K562 (cell line): ENCODE measurements around the gene NPTXR. TPM values are rescaled to one million over a fixed set of nuclear protein-coding genes. Genes with fewer than 3 reads are reported as not detected.
A peak's percentile ranks its signal among the peaks of the same experiment; 100 is the strongest.

ENCODE experiments used
- ATAC-seq: fragments of 200-7000 bp; cut with Tn5 transposase; 3 replicates; pipeline ENCODE4 v1.9.1; 2020; ENCODE audit warnings: moderate library complexity
- BruUV-seq: library from RNA; stranded (reverse); fragments of 400-500 nt; replicated peaks from 2 replicates; lab custom pipeline; 2021; lab: Mats Ljungman, UMichigan
- CTCF ChIA-PET: fragments of 300-600 bp; formaldehyde crosslinking; extraction: SDS; loops from one replicate; lab custom pipeline; 2021; ENCODE audit warnings: low intra/inter-chr PET ratio; lab: Yijun Ruan, JAX
- POLR2A ChIA-PET: fragments of 300-600, 350-650 bp; sonication (Branson Sonifier 250); formaldehyde crosslinking; extraction: SDS; loops from one replicate; lab custom pipeline; 2021; ENCODE audit warnings: antibody characterized with exemption, inconsistent platforms; lab: Yijun Ruan, JAX
- DNase-seq, 4 experiments: peaks; one replicate each; pipeline versions ENCODE4 v3.0.0 to v3.0.0-alpha.2; 2011 to 2018; ENCODE audit warnings: low spot score in 3 of 4, mixed read lengths in 3 of 4; ENCODE audit errors: extremely low read depth in 1 of 4
- FAIRE-seq: peaks from 2 replicates; lab custom pipeline; 2011; peaks lifted over from hg19 to GRCh38; lab: Jason Lieb, UNC
- H2AFZ ChIP-seq: 2 replicates; pipeline ENCODE4 v1.6.0; 2011; ENCODE audit warnings: low read depth, low read length, control low read depth, inconsistent platforms
- H3K27ac ChIP-seq: fragments of 200-600 bp; 3 replicates; pipeline ENCODE4 v1.8.0; 2011; ENCODE audit warnings: low read depth, mild to moderate bottlenecking, control low read depth, inconsistent platforms, low read length, moderate library complexity, mixed read lengths; ENCODE audit errors: extremely low read depth
- H3K27me3 ChIP-seq, 2 experiments: fragments of 300-600 bp in 1 of 2; 2 replicates in 1 of 2; 3 replicates in 1 of 2; pipeline versions ENCODE4 v1.6.0 to v1.8.0; 2011; ENCODE audit warnings: inconsistent platforms in 2 of 2, low read length in 2 of 2, mild to moderate bottlenecking in 1 of 2, mixed read lengths in 1 of 2, moderate library complexity in 1 of 2; ENCODE audit not compliant: control insufficient read depth in 2 of 2, insufficient read depth in 2 of 2
- H3K36me3 ChIP-seq: fragments of 300-600 bp; 3 replicates; pipeline ENCODE4 v1.8.0; 2011; ENCODE audit warnings: mild to moderate bottlenecking, low read length, inconsistent platforms; ENCODE audit not compliant: control insufficient read depth, insufficient read depth
- H3K4me1 ChIP-seq, 2 experiments: fragments of 200-600 bp in 1 of 2; replicated peaks in 1 of 2; 2 replicates in 1 of 2; 3 replicates in 1 of 2; pipeline versions ENCODE4 v1.5.1 to v1.8.0; 2011; ENCODE audit warnings: inconsistent platforms in 2 of 2, low read length in 2 of 2, mild to moderate bottlenecking in 1 of 2, mixed read lengths in 1 of 2, moderate library complexity in 1 of 2; ENCODE audit not compliant: control insufficient read depth in 2 of 2, insufficient read depth in 2 of 2
- H3K4me2 ChIP-seq: 2 replicates; pipeline ENCODE4 v1.6.1; 2011; ENCODE audit warnings: low read length, control low read depth, inconsistent platforms, mixed read lengths; ENCODE audit not compliant: insufficient read depth
- H3K4me3 ChIP-seq: fragments of 200-600 bp; sonication (generic), shearing (Covaris generic); 2 replicates; pipeline ENCODE4 v1.5.1; 2016; ENCODE audit warnings: control low read depth, inconsistent platforms
- H3K79me2 ChIP-seq: fragments of 200-600 bp; 3 replicates; pipeline ENCODE4 v1.8.0; 2011; ENCODE audit warnings: low read length, inconsistent platforms; ENCODE audit not compliant: control insufficient read depth, insufficient read depth
- H3K9ac ChIP-seq, 2 experiments: 2 replicates each; pipeline versions ENCODE4 v1.6.0 to v1.6.1; 2011; ENCODE audit warnings: low read depth in 2 of 2, low read length in 2 of 2, control low read depth in 1 of 2, inconsistent platforms in 1 of 2, mild to moderate bottlenecking in 1 of 2, mixed read lengths in 1 of 2; ENCODE audit not compliant: insufficient read depth in 1 of 2
- H3K9me1 ChIP-seq: one replicate; pipeline ENCODE4 v1.6.0; 2011; ENCODE audit warnings: inconsistent platforms, mild to moderate bottlenecking, low read length, moderate library complexity; ENCODE audit not compliant: control insufficient read depth, insufficient read depth
- H3K9me3 ChIP-seq: replicated peaks from 2 replicates; pipeline ENCODE4 v1.5.1; 2011; ENCODE audit warnings: low read depth, low read length, inconsistent platforms; ENCODE audit not compliant: control insufficient read depth, insufficient read depth
- H4K20me1 ChIP-seq: replicated peaks from 2 replicates; pipeline ENCODE4 v1.6.1; 2011; ENCODE audit warnings: low read length, inconsistent platforms, mixed read lengths; ENCODE audit not compliant: control insufficient read depth, insufficient read depth
- ADNP ChIP-seq: fragments of 200-800 bp; sonication (Bioruptor generic); IDR thresholded peaks from 2 replicates; pipeline ENCODE4 v1.6.1; 2016; ENCODE audit warnings: missing genetic modification characterization, missing compliant biosample characterization
- CBX3 ChIP-seq, 2 experiments: IDR thresholded peaks; 1 replicate in 1 of 2; 2 replicates in 1 of 2; pipeline ENCODE4 v1.6.1; 2012; ENCODE audit warnings: inconsistent platforms in 2 of 2, low read length in 2 of 2, borderline replicate concordance in 1 of 2, control low read depth in 1 of 2
- DACH1 ChIP-seq: fragments of 450-650 bp; IDR thresholded peaks from 2 replicates; pipeline ENCODE4 v1.6.1; 2018; ENCODE audit not compliant: partially characterized antibody
- DNMT1 ChIP-seq: fragments of 450-650 bp; IDR thresholded peaks from 2 replicates; pipeline ENCODE4 v1.6.1; 2016; ENCODE audit warnings: antibody characterized with exemption, mild to moderate bottlenecking
- HDAC1 ChIP-seq, 2 experiments: fragments of 450-650 bp; IDR thresholded peaks; 2 replicates each; pipeline ENCODE4 v1.6.1; 2016 to 2017; ENCODE audit warnings: inconsistent platforms in 1 of 2, mild to moderate bottlenecking in 1 of 2, moderate library complexity in 1 of 2
- HNRNPH1 ChIP-seq: fragments of 200-400 bp; formaldehyde crosslinking; optimal IDR thresholded peaks from 2 replicates; pipeline ENCODE3; 2017; ENCODE audit warnings: low read depth, mild to moderate bottlenecking, low read length, moderate library complexity
- L3MBTL2 ChIP-seq: fragments of 450-650 bp; IDR thresholded peaks from 2 replicates; pipeline ENCODE4 v1.6.1; 2016; ENCODE audit warnings: mild to moderate bottlenecking, moderate library complexity
- MXD1 ChIP-seq: fragments of 250-450 bp; sonication (Bioruptor Pico); IDR thresholded peaks from 2 replicates; pipeline ENCODE4 v1.8.0; 2021; ENCODE audit warnings: borderline replicate concordance, mild to moderate bottlenecking, moderate library complexity; ENCODE audit not compliant: poor library complexity, severe bottlenecking
- PATZ1 ChIP-seq: fragments of 250-450 bp; sonication (Bioruptor Pico); IDR thresholded peaks from 2 replicates; pipeline ENCODE4 v1.5.0; 2020; ENCODE audit warnings: mild to moderate bottlenecking, borderline replicate concordance
- POLR3G ChIP-seq: IDR thresholded peaks from 2 replicates; pipeline ENCODE4 v1.6.1; 2011; ENCODE audit not compliant: insufficient read length, insufficient replicate concordance; ENCODE audit errors: extremely low read depth
- SMAD1 ChIP-seq: fragments of 150-350 bp; IDR thresholded peaks from 2 replicates; pipeline ENCODE4 v1.6.1; 2014; ENCODE audit warnings: low read length, low read depth; ENCODE audit not compliant: partially characterized antibody
- ZBTB34 ChIP-seq: fragments of 250-450 bp; sonication (Bioruptor Pico); IDR thresholded peaks from 2 replicates; pipeline ENCODE4 v1.8.0; 2021; ENCODE audit warnings: mild to moderate bottlenecking, moderate library complexity
- ZFP30 ChIP-seq: fragments of 250-450 bp; sonication (Bioruptor Pico); IDR thresholded peaks from 2 replicates; pipeline ENCODE4 v1.8.0; 2022; ENCODE audit warnings: moderate library complexity, mild to moderate bottlenecking, inconsistent platforms, borderline replicate concordance
- ZKSCAN1 ChIP-seq: fragments of 150-350 bp; IDR thresholded peaks from 2 replicates; pipeline ENCODE4 v1.6.1; 2016; ENCODE audit warnings: low read depth, low read length
- ZNF354B ChIP-seq: fragments of 250-450 bp; sonication (Bioruptor Pico); IDR thresholded peaks from 2 replicates; pipeline ENCODE4 v1.4.0; 2020
- ZNF589 ChIP-seq: fragments of 200-800 bp; sonication (Bioruptor generic); IDR thresholded peaks from 2 replicates; pipeline ENCODE4 v1.6.1; 2016; ENCODE audit warnings: low read depth, missing genetic modification characterization, missing compliant biosample characterization
- ZNF75A ChIP-seq: fragments of 450-650 bp; formaldehyde crosslinking; IDR thresholded peaks from 2 replicates; pipeline ENCODE4 v1.4.0; 2020; ENCODE audit warnings: mild to moderate bottlenecking
- ZNF830 ChIP-seq: fragments of 250-450 bp; sonication (Bioruptor Pico); IDR thresholded peaks from 2 replicates; pipeline ENCODE4 v1.5.0; 2021; ENCODE audit warnings: mild to moderate bottlenecking
- WGBS: fragments of 100-300 bp; shearing (Covaris generic); methylation state at CpG from one replicate; pipeline ENCODE4 v1.1.6; 2016; ENCODE audit warnings: low coverage, mixed read lengths; ENCODE audit not compliant: insufficient coverage; ENCODE audit errors: missing lambda C conversion rate; 5-methylcytosine and 5-hydroxymethylcytosine counted together
- in situ Hi-C: fragments of 300-500 bp; cut with MboI; formaldehyde crosslinking; loops from 4 replicates; pipeline ENCODE4 v1.15.0; 2018; ENCODE audit warnings: inconsistent platforms, mixed read lengths
- intact Hi-C: fragments of 100-400 bp; cut with micrococcal nuclease; formaldehyde crosslinking; loops from 2 replicates; pipeline ENCODE4 v1.14.2; 2022
- polyA plus RNA-seq, 8 experiments: library from polyadenylated mRNA; depleted of rRNA in 4 of 8; stranded (reverse) in 5 of 8; unstranded in 3 of 8; fragments of >200 nt; fragmentation: Nextera tagmentation in 2 of 8; fragmentation: Illumina TruSeq in 1 of 8; extraction: Ambion mirVana in 2 of 8; extraction: Trizol in 1 of 8; gene quantifications; 2 replicates each; pipeline versions ENCODE4 v1.2.1 to v1.2.3, GENCODE V29; 2011 to 2014; ENCODE audit warnings: inconsistent platforms in 1 of 8, missing spikeins in 1 of 8
- total RNA-seq, 7 experiments: library from RNA; depleted of rRNA in 6 of 7; stranded (reverse); fragments of >200 nt in 6 of 7; fragmentation: Illumina TruSeq in 2 of 7; extraction: Trizol in 2 of 7; gene quantifications; 2 replicates each; pipeline versions ENCODE4 v1.2.1 to v1.2.3, GENCODE V29; 2011 to 2021; ENCODE audit warnings: low replicate concordance in 1 of 7

NPTXR gene
- total and polyA plus RNA-seq, 9 of the 15 experiments (the other 6 are each of a cell fraction or from before 2014, with no cell fraction given) = 0.01 to 3.1 (median 1.1) TPM

- Histone ChIP-seq H3K9ac (peak overlapping the region in 1 of 2 experiments; percentile 32; a peak in 1 of 4 replicates), H3K4me2 (no peak overlapping the region), H3K27me3 (no peaks in the 10 kb centered on the region), H3K9me1 (no peaks in the 10 kb centered on the region), H3K9me3 (no peaks in the 10 kb centered on the region), H3K36me3 (peaks cover 49% of the 10 kb centered on the region; the same call in 2 of the 3 replicates), H3K79me2 (peaks cover 29% of the 10 kb centered on the region), H3K4me1 (peaks cover 9 to 35% of the 10 kb centered on the region in 2 experiments), H3K4me3 (no peak overlapping the region), H3K27ac (no peak overlapping the region; the same call in 2 of the 3 replicates), H2AFZ (no peak overlapping the region), H4K20me1 (no peaks in the 10 kb centered on the region; the same call in 1 of the 2 replicates)
- FAIRE-seq (peak; percentile 75), DNase-seq (peak; percentile 70 to 77 (median 72)), ATAC-seq (peak; percentile 72)
- no TSS peak for BruUV-seq
- 18% methylated on average over 8 of the region's 8 CpGs for WGBS
- in situ Hi-C loops (no loop called here), intact Hi-C loops (no loop called here)
- POLR2A ChIA-PET = interaction anchor here (1.0 to 1.6 kb wide), 3 partner anchors 10 to 135 kb away, joined by 3 to 5 read pairs (median 5); no protein-coding TSS in a partner anchor
- CTCF ChIA-PET = interaction anchor here (0.5 to 1.4 kb wide), 3 partner anchors 11 to 655 kb away, joined by 3 to 5 read pairs (median 4); no protein-coding TSS in a partner anchor
- TF ChIP-seq HNRNPH1 (no peak), MXD1 (CRISPR knock-in tag) (no peak), POLR3G (no peak), ZBTB34 (no peak), ZNF589 (no peak), L3MBTL2 (no peak; the same call in 1 of the 2 replicates), ZFP30 (CRISPR knock-in tag) (no peak), CBX3 (IDR thresholded peaks at IDR 0.05; ENCODE audit: borderline replicate concordance in 1 of 2, low read length in 2 of 2) (no peak), PATZ1 (CRISPR knock-in tag) (no peak), ZNF75A (CRISPR knock-in tag) (no peak), ADNP (tag) (no peak), ZKSCAN1 (no peak), SMAD1 (no peak), DNMT1 (no peak), ZNF354B (CRISPR knock-in tag) (no peak), ZNF830 (CRISPR knock-in tag) (no peak), DACH1 (no peak), HDAC1 (IDR thresholded peaks at IDR 0.05) (0 out of 4 replicates have a peak, but pooled peaks of 1 of the 2 experiments have one; percentile 19)
These were observed 25.1 kb upstream of the NPTXR start for GRCh38 chr22:38868886-38869381.
